SH-SY5Y (cell line): ENCODE results near the gene ADRA2B.

Experiments used
- GATA2 ChIP-seq: IDR thresholded peaks from 2 replicates; pipeline ENCODE4 v1.6.1; 2011; ENCODE audit warnings: mild to moderate bottlenecking, low read depth, low read length
- GATA3 ChIP-seq: IDR thresholded peaks from 2 replicates; pipeline ENCODE4 v1.6.1; 2011; ENCODE audit warnings: low read depth, mild to moderate bottlenecking, low read length, moderate library complexity

DNA sequence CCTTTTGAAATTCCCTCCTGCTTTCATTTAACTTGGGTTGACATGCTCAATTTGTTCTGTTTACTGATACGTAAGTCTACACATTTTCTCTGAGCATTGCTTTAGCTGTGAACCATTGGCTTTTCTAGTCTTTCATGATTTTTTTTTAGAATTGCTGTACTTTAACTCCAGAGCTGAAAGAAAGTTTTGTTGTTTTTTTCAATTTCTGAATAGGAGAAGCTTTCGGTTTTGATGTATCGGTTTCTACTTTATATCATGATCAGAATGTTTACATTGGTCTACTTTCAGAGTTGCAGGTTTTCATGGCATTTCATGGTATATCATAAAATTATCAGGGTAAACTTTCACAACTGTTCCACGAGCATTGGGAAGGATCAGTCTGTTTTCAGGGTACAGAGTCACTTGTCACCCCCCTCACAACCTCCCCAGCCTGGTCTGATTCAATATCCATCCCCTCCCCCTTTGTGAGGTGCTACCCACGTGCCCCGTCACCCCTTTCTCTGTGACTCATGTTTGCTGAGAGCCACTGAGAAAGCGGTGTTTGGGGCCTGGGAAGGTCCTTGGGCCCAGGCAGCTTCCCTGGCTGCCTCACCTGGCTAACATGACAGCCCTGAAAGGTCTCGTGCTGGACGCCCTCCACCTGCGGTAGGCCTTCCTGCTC, 14.9 kb upstream of the ADRA2B start:
- no peak for TF ChIP-seq GATA3
- no peak for TF ChIP-seq GATA2
